HepG2 (cell line): ENCODE measurements around the gene FKBP10. TPM values are rescaled to one million over a fixed set of nuclear protein-coding genes. Genes with fewer than 3 reads are reported as not detected.

Source experiments
- ARID5B ChIP-seq: IDR thresholded peaks from 2 replicates; pipeline ENCODE4 v1.4.0; 2020; ENCODE audit warnings: mild to moderate bottlenecking, missing genetic modification reagents
- BRCA1 ChIP-seq: sonication (generic); formaldehyde crosslinking; IDR thresholded peaks from 2 replicates; pipeline ENCODE4 v1.4.0; 2020; ENCODE audit warnings: missing genetic modification reagents
- CBX1 ChIP-seq: IDR thresholded peaks from one replicate; pipeline ENCODE4 v1.6.1; 2016; ENCODE audit warnings: antibody characterized with exemption, low read depth
- E2F2 ChIP-seq: sonication (generic); formaldehyde crosslinking; IDR thresholded peaks from 2 replicates; pipeline ENCODE4 v1.4.0; 2020; ENCODE audit warnings: missing genetic modification reagents, borderline replicate concordance
- HIVEP1 ChIP-seq: sonication (generic); formaldehyde crosslinking; IDR thresholded peaks from 2 replicates; pipeline ENCODE4 v1.4.0; 2020; ENCODE audit warnings: mild to moderate bottlenecking, missing genetic modification reagents
- ISL2 ChIP-seq: sonication (generic); formaldehyde crosslinking; IDR thresholded peaks from 2 replicates; pipeline ENCODE4 v1.5.0; 2020; ENCODE audit warnings: missing genetic modification reagents
- KDM5B ChIP-seq: sonication (generic); formaldehyde crosslinking; IDR thresholded peaks from 2 replicates; pipeline ENCODE4 v1.4.0; 2020; ENCODE audit warnings: missing genetic modification reagents, mild to moderate bottlenecking, borderline replicate concordance
- PHF8 ChIP-seq: sonication (generic); formaldehyde crosslinking; IDR thresholded peaks from 2 replicates; pipeline ENCODE4 v1.5.0; 2020; ENCODE audit warnings: missing genetic modification reagents
- SOX5 ChIP-seq: IDR thresholded peaks from 2 replicates; pipeline ENCODE4 v1.6.1; 2016; ENCODE audit warnings: borderline replicate concordance
- STAG1 ChIP-seq: sonication (generic); formaldehyde crosslinking; IDR thresholded peaks from 2 replicates; pipeline ENCODE4 v1.4.0; 2020; ENCODE audit warnings: missing genetic modification reagents
- TEAD3 ChIP-seq: optimal IDR thresholded peaks from 2 replicates; pipeline ENCODE3; 2016; ENCODE audit warnings: borderline replicate concordance
- TGIF2 ChIP-seq: IDR thresholded peaks from 2 replicates; pipeline ENCODE4 v1.6.1; 2016; ENCODE audit warnings: control low read depth, missing compliant biosample characterization
- ZBTB39 ChIP-seq: sonication (generic); formaldehyde crosslinking; IDR thresholded peaks from 2 replicates; pipeline ENCODE4 v1.5.0; 2020; ENCODE audit warnings: missing genetic modification reagents
- ZNF12 ChIP-seq: sonication (generic); formaldehyde crosslinking; IDR thresholded peaks from 2 replicates; pipeline ENCODE4 v1.5.0; 2020; ENCODE audit warnings: missing genetic modification reagents
- ZNF280D ChIP-seq: sonication (generic); formaldehyde crosslinking; IDR thresholded peaks from 2 replicates; pipeline ENCODE4 v1.5.1; 2020; ENCODE audit warnings: mild to moderate bottlenecking, missing genetic modification reagents
- ZNF362 ChIP-seq: sonication (generic); formaldehyde crosslinking; IDR thresholded peaks from 2 replicates; pipeline ENCODE4 v1.4.0; 2020; ENCODE audit warnings: missing genetic modification reagents, mild to moderate bottlenecking, borderline replicate concordance
- ZNF484 ChIP-seq: sonication (generic); formaldehyde crosslinking; IDR thresholded peaks from 2 replicates; pipeline ENCODE4 v1.5.1; 2020; ENCODE audit warnings: mild to moderate bottlenecking, low read depth, missing genetic modification reagents, borderline replicate concordance
- polyA plus RNA-seq, 8 experiments: library from polyadenylated mRNA; depleted of rRNA in 3 of 8; stranded (reverse) in 7 of 8; unstranded in 1 of 8; fragments of >200 nt; fragmentation: Illumina TruSeq in 4 of 8; extraction: Trizol in 4 of 8; gene quantifications; 2 replicates each; pipeline versions ENCODE4 v1.2.1 to v1.2.3, GENCODE V29; 2011 to 2016; ENCODE audit warnings: low read depth in 4 of 8, missing spikeins in 1 of 8, mixed read lengths in 1 of 8; ENCODE audit not compliant: insufficient read depth in 1 of 8
- total RNA-seq, 5 experiments: library from RNA; depleted of rRNA; stranded (reverse); fragments of >200 nt; fragmentation: Illumina TruSeq; extraction: Trizol; gene quantifications; 2 replicates each; pipeline ENCODE4 v1.2.3, GENCODE V29; 2016; ENCODE audit warnings: low read depth in 1 of 5

FKBP10 gene
- total and polyA plus RNA-seq, 2 of the 13 experiments (the other 11 are each of a cell fraction or from before 2014, with no cell fraction given), result 149 to 573 TPM

- TF ChIP-seq BRCA1 (0 out of 2 replicates have a peak, but pooled peaks have one; percentile 28), ZBTB39 (CRISPR knock-in tag) (peak; percentile 53; the same call in 1 of the 2 replicates), E2F2 (CRISPR knock-in tag) (peak; percentile 8; the same call in 1 of the 2 replicates), ZNF362 (CRISPR knock-in tag) (peak; percentile 47; the same call in 1 of the 2 replicates), TGIF2 (CRISPR knock-in tag) (0 out of 2 replicates have a peak, but pooled peaks have one; percentile 39), TEAD3 (CRISPR knock-in tag) (peak; percentile 78), ZNF484 (CRISPR knock-in tag) (no peak; the same call in 1 of the 2 replicates), ZNF12 (CRISPR knock-in tag) (peak; percentile 13; the same call in 1 of the 2 replicates), ISL2 (CRISPR knock-in tag) (peak; percentile 53; the same call in 1 of the 2 replicates), SOX5 (peak; percentile 49; the same call in 1 of the 2 replicates), ARID5B (CRISPR knock-in tag) (peak; percentile 66), STAG1 (CRISPR knock-in tag) (peak; percentile 27), CBX1 (peak; percentile 46), HIVEP1 (CRISPR knock-in tag) (peak; percentile 90), ZNF280D (CRISPR knock-in tag) (no peak), PHF8 (CRISPR knock-in tag) (peak; percentile 98), KDM5B (CRISPR knock-in tag) (peak; percentile 91)
Measured at GRCh38 chr17:41864836-41865595, 52.2 kb downstream of the FKBP10 start, which contains the start of gene KLHL11 (continued).
